Cardiac muscle cell (in vitro differentiated cells and primary cell): ENCODE results near the gene CCNYL1. TPM values are rescaled to one million over a fixed set of nuclear protein-coding genes. Genes with fewer than 3 reads are reported as not detected.
"Not testable (repeated sequence)": the region's sequence is repeated elsewhere in the genome, so short reads cannot be mapped to it uniquely, and the experiment has no call there.

ENCODE experiments used
- DNase-seq, 2 donors: peaks; one replicate each; pipeline versions ENCODE4 v3.0.0 to v3.0.0-alpha.2; 2010 to 2017; ENCODE audit warnings: low read depth in 1 of 2, low spot score in 1 of 2
- H3K27ac ChIP-seq: fragments of 200-600 bp; sonication (generic); 2 replicates; pipeline ENCODE4 v1.5.1; 2016
- H3K27me3 ChIP-seq: fragments of 200-600 bp; sonication (generic); 2 replicates; pipeline ENCODE4 v1.6.0; 2016; ENCODE audit warnings: control low read depth
- H3K36me3 ChIP-seq: fragments of 200-600 bp; sonication (generic); 2 replicates; pipeline ENCODE4 v1.5.1; 2016; ENCODE audit warnings: control low read depth
- H3K4me1 ChIP-seq: fragments of 200-600 bp; sonication (generic); 2 replicates; pipeline ENCODE4 v1.8.1; 2017; ENCODE audit warnings: low read depth, mild to moderate bottlenecking, mixed run types
- H3K4me3 ChIP-seq: fragments of 200-600 bp; sonication (generic); 2 replicates; pipeline ENCODE4 v1.5.1; 2016; ENCODE audit warnings: mild to moderate bottlenecking
- H3K9me3 ChIP-seq: fragments of 200-600 bp; sonication (generic); 2 replicates; pipeline ENCODE4 v1.5.1; 2017; ENCODE audit warnings: low read depth, mild to moderate bottlenecking, control low read depth
- polyA plus RNA-seq: library from polyadenylated mRNA; unstranded; fragments of >200 nt; fragmentation: Nextera tagmentation; extraction: Ambion mirVana; gene quantifications from 2 replicates; pipeline ENCODE4 v1.2.1, GENCODE V29; 2016
- total RNA-seq: library from RNA; depleted of rRNA; stranded (reverse); fragments of >200 nt; gene quantifications from 2 replicates; pipeline ENCODE4 v1.2.3, GENCODE V29; 2016
- TF ChIP-seq, protein P1 (sequence below): IDR thresholded peaks from 2 replicates; pipeline ENCODE4 v1.5.1; 2012; ENCODE audit warnings: low read depth, mild to moderate bottlenecking, low read length

Gene CCNYL1
- total and polyA plus RNA-seq, 2 experiments from 2014 or later: 6.8 to 7.4 TPM

- Histone ChIP-seq H3K36me3 (peaks cover 3% of the 10 kb centered on the region), H3K27me3 (no peaks in the 10 kb centered on the region)
Measured at GRCh38 chr2:207716056-207716455, 4.6 kb downstream of the CCNYL1 start.

DNA sequence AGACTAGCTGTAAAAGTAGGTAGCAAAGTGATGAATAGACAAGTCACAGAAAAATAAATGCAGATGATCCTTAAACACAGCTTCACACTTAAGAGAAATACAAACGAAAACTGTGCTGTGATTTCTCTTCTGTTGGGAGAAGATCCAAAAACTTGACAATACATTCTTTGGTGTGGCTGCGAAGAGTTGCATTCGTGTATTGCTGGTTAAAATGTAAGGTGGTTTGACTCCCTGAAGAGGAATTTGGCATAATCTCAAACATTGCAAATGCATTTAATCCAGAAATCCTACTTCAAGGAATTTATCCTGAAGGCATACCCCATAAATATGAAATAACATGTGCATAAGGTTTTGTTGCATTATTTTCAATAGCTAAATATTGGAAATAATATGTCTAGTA lies 7.1 kb downstream of the CCNYL1 start:
- Histone ChIP-seq H3K4me1 (no peaks in the 10 kb centered on the region), H3K9me3 (no peaks in the 10 kb centered on the region), H3K36me3 (peaks cover 3% of the 10 kb centered on the region), H3K27me3 (no peaks in the 10 kb centered on the region), H3K4me3 (no peak overlapping the region), H3K27ac (no peak overlapping the region)
- TF ChIP-seq, protein P1, sequence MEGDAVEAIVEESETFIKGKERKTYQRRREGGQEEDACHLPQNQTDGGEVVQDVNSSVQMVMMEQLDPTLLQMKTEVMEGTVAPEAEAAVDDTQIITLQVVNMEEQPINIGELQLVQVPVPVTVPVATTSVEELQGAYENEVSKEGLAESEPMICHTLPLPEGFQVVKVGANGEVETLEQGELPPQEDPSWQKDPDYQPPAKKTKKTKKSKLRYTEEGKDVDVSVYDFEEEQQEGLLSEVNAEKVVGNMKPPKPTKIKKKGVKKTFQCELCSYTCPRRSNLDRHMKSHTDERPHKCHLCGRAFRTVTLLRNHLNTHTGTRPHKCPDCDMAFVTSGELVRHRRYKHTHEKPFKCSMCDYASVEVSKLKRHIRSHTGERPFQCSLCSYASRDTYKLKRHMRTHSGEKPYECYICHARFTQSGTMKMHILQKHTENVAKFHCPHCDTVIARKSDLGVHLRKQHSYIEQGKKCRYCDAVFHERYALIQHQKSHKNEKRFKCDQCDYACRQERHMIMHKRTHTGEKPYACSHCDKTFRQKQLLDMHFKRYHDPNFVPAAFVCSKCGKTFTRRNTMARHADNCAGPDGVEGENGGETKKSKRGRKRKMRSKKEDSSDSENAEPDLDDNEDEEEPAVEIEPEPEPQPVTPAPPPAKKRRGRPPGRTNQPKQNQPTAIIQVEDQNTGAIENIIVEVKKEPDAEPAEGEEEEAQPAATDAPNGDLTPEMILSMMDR: no peak
- peak in 1 of 2 donors; percentile 8 for DNase-seq

More at GRCh38 chr2:207716056-207716455, 4.6 kb downstream of the CCNYL1 start:
- TF ChIP-seq, protein P1: no peak
- DNase-seq: no peak
- no peaks in the 10 kb centered on the region for H3K4me1 ChIP-seq
- no peak overlapping the region for H3K4me3 ChIP-seq
- H3K27ac ChIP-seq: no peak overlapping the region
- H3K9me3 ChIP-seq: no peaks in the 10 kb centered on the region

- Histone ChIP-seq H3K4me1 (no peaks in the 10 kb centered on the region), H3K4me3 (no peak overlapping the region), H3K9me3 (no peaks in the 10 kb centered on the region), H3K27ac (no peak overlapping the region), H3K36me3 (peaks cover 3% of the 10 kb centered on the region), H3K27me3 (no peaks in the 10 kb centered on the region)
- TF ChIP-seq, protein P1: no peak
- DNase-seq: no peak
Measured at GRCh38 chr2:207719008-207719407, 7.6 kb downstream of the CCNYL1 start.

DNA sequence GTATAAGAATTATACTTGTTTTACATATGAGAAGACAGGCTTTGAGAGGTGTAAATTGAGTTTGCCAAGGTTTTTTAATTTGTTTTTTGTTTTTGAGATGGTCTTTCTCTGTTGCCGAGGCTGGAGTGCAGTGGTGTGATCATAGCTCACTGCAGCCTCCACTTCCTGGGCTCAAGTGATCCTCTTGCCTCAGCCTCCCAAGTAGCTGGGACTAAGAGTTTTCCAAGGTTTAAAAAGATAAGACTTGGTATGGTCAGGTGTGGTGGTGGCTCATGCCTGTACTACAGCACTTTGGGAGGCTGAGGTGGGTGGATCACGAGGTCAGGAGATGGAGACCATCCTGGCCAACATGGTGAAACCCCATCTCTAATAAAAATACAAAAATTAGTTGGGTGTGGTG lies 8.2 kb downstream of the CCNYL1 start:
- DNase-seq, H3K4me3 ChIP-seq, H3K9me3 ChIP-seq: not testable (repeated sequence)

GRCh38 chr2:207720517-207721187 lies 9.2 kb downstream of the CCNYL1 start:
- Histone ChIP-seq H3K9me3 (no peaks in the 10 kb centered on the region), H3K4me3 (no peak overlapping the region), H3K27ac (no peak overlapping the region), H3K4me1 (no peaks in the 10 kb centered on the region), H3K27me3 (no peaks in the 10 kb centered on the region), H3K36me3 (no peaks in the 10 kb centered on the region)
- no peak for DNase-seq
- TF ChIP-seq, protein P1: no peak

More for the DNA sequence above, 8.2 kb downstream of the CCNYL1 start:
- not testable (repeated sequence) for H3K27ac ChIP-seq, H3K27me3 ChIP-seq, H3K36me3 ChIP-seq, H3K4me1 ChIP-seq

DNA sequence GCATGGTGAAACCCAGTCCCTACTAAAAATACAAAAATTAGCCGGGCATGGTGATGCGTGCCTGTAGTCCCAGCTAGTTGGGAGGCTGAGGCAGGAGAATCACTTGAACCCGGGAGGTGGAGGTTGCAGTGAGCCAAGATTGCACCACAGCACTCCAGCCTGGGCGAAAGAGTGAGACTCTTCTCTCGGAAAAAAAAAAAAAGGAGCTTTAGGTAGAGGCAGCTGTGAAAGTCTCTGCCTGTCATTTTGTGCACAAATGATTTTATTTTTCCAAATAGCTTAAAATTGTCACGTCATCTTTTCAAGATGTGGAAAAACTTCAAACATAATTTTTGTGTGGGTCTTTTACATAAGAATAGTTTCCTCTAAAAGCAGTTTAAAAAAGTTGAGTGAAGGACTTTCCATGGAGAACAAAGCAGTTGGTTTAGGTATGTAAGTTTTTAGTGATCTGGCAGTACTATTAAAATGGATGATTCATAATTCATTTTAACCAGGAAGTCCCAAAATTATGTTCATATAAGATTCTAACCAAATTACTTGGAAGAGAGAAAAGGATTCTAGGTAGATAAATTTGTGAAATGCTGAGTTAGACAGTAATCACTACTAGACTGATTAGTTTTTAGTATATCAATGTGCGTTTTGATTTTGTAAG lies 11.5 kb downstream of the CCNYL1 start:
- no peaks in the 10 kb centered on the region for H3K9me3 ChIP-seq
- no peaks in the 10 kb centered on the region for H3K4me1 ChIP-seq
- no peak overlapping the region for H3K27ac ChIP-seq
- H3K36me3 ChIP-seq: no peaks in the 10 kb centered on the region
- TF ChIP-seq, protein P1: no peak
- DNase-seq: no peak
- H3K4me3 ChIP-seq: no peak overlapping the region
- no peaks in the 10 kb centered on the region for H3K27me3 ChIP-seq

DNA sequence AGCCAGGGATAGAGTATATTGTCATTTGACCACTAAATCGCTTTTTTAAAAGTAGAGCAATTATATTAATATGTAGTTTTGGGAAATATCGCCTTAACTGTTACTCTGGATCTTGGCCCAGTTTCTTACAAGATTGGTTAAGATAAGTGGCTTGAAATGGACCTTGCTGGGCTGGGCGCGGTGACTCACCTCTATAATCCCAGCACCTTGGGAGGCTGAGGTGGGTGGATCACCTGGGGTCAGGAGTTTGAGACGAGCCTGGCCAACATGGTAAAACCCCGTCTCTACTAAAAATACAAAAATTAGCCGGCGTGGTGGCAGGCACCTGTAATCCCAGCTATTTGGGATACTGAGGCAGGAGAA lies 12.0 kb downstream of the CCNYL1 start:
- not testable (repeated sequence) for H3K4me3 ChIP-seq, H3K27me3 ChIP-seq, H3K9me3 ChIP-seq, H3K4me1 ChIP-seq, H3K27ac ChIP-seq, DNase-seq, H3K36me3 ChIP-seq
